A673 (cell line): ENCODE measurements around the gene CEP164. TPM values are rescaled to one million over a fixed set of nuclear protein-coding genes. Genes with fewer than 3 reads are reported as not detected.

Experiments used
- Bru-seq: library from RNA; stranded (reverse); fragments of 400-500 nt; gene quantifications from one replicate; lab custom pipeline; 2021; lab: Mats Ljungman, UMichigan
- BruChase-seq, 2 experiments: library from RNA; stranded (reverse); fragments of 400-500 nt; gene quantifications; one replicate each; lab custom pipeline; 2021; lab: Mats Ljungman, UMichigan
- BruUV-seq: library from RNA; stranded (reverse); fragments of 400-500 nt; replicated peaks from 2 replicates; lab custom pipeline; 2021; lab: Mats Ljungman, UMichigan
- CTCF ChIA-PET: fragments of 300-600 bp; sonication (Branson Sonifier 250); formaldehyde crosslinking; loops from one replicate; lab custom pipeline; 2022; ENCODE audit warnings: antibody characterized with exemption; lab: Charles Lee
- POLR2A ChIA-PET: fragments of 300-600 bp; sonication (Branson Sonifier 250); formaldehyde crosslinking; loops from one replicate; lab custom pipeline; 2022; ENCODE audit warnings: antibody characterized with exemption; ENCODE audit not compliant: low non-redundant PET; lab: Charles Lee
- DNase-seq: peaks from one replicate; pipeline ENCODE4 v3.0.0-alpha.2; 2015; ENCODE audit warnings: low spot score
- H3K27ac ChIP-seq: fragments of 200-600 bp; sonication (generic); 2 replicates; pipeline ENCODE4 v1.5.1; 2016; ENCODE audit warnings: mixed run types, low read depth, mild to moderate bottlenecking, mixed read lengths, antibody characterized with exemption, low read length; ENCODE audit not compliant: poor library complexity, severe bottlenecking
- H3K27me3 ChIP-seq: fragments of 200-600 bp; sonication (generic); replicated peaks from 2 replicates; pipeline ENCODE4 v1.6.1; 2017; ENCODE audit warnings: mixed run types, low read depth, mild to moderate bottlenecking, mixed read lengths, antibody characterized with exemption, low read length; ENCODE audit not compliant: insufficient read depth, poor library complexity
- H3K36me3 ChIP-seq: fragments of 200-600 bp; sonication (generic); 2 replicates; pipeline ENCODE4 v1.6.1; 2016; ENCODE audit warnings: mixed run types, mild to moderate bottlenecking, mixed read lengths, antibody characterized with exemption, low read length; ENCODE audit not compliant: insufficient read depth, poor library complexity, severe bottlenecking
- H3K4me1 ChIP-seq: fragments of 200-600 bp; sonication (generic); 2 replicates; pipeline ENCODE4 v1.6.1; 2017; ENCODE audit warnings: mixed run types, mild to moderate bottlenecking, mixed read lengths, antibody characterized with exemption, low read length; ENCODE audit not compliant: insufficient read depth, poor library complexity, severe bottlenecking
- H3K4me3 ChIP-seq: fragments of 200-600 bp; sonication (generic); 2 replicates; pipeline ENCODE4 v1.5.1; 2016; ENCODE audit warnings: low read depth, mixed run types, mild to moderate bottlenecking, mixed read lengths, low read length; ENCODE audit not compliant: poor library complexity, severe bottlenecking
- H3K9me3 ChIP-seq: fragments of 200-600 bp; sonication (generic); 2 replicates; pipeline ENCODE4 v1.6.1; 2016; ENCODE audit warnings: mixed run types, low read depth, mild to moderate bottlenecking, mixed read lengths, antibody characterized with exemption, low read length; ENCODE audit not compliant: poor library complexity, severe bottlenecking
- EZH2 ChIP-seq: fragments of 200-600 bp; sonication (generic); IDR thresholded peaks from 2 replicates; pipeline ENCODE4 v1.6.1; 2017; ENCODE audit warnings: borderline replicate concordance, low read depth, mild to moderate bottlenecking, mixed read lengths, antibody characterized with exemption, low read length; ENCODE audit not compliant: poor library complexity, severe bottlenecking
- intact Hi-C: fragments of 100-400 bp; cut with micrococcal nuclease; formaldehyde crosslinking; loops from one replicate; pipeline ENCODE4 v1.10.0; 2022; ENCODE audit not compliant: unreplicated experiment
- long read RNA-seq: library from polyadenylated mRNA; stranded (forward); transcript quantifications from one replicate; pipeline ENCODE4 v2.0.0, GENCODE V29; 2022
- total RNA-seq: library from RNA; stranded (reverse); gene quantifications from 2 replicates; pipeline ENCODE4 v1.2.3, GENCODE V29; 2021
- TF ChIP-seq, protein P1 (sequence below): fragments of 300-800, 200-600 bp; sonication (generic); conservative IDR thresholded peaks from 2 replicates; pipeline ENCODE4 v1.5.1; 2017; ENCODE audit warnings: low read depth, mild to moderate bottlenecking, antibody characterized with exemption, low read length, moderate library complexity, mixed read lengths

Gene CEP164
- total RNA-seq (39.4 and 43.3 TPM in 2 replicates), Bru-seq, nascent RNA (percentile 69 among the genes with signal in this experiment), BruChase-seq, experiment 1, labeled RNA remaining after a 2-hour chase (percentile 63 among the genes with signal in this experiment), BruChase-seq, experiment 2, labeled RNA remaining after a 6-hour chase (percentile 75 among the genes with signal in this experiment)
- long read RNA-seq, partial matches to known transcripts = 3 of 17 reads
- long read RNA-seq, other reads (novel, unspliced or antisense) = 12 of 17 reads

- CTCF ChIA-PET = interaction anchor here (0.8 kb wide), 1 partner anchor 11 kb away, joined by 3 read pairs; no protein-coding TSS in a partner anchor
- Histone ChIP-seq H3K4me1 (peaks cover 7% of the 10 kb centered on the region), H3K27me3 (no peaks in the 10 kb centered on the region), H3K27ac (peak within 1 kb of the TSS; percentile 78), H3K36me3 (no peaks in the 10 kb centered on the region), H3K9me3 (no peaks in the 10 kb centered on the region), H3K4me3 (peak within 1 kb of the TSS; percentile 65)
- no TSS peak for BruUV-seq
- POLR2A ChIA-PET = interaction anchor here (0.6 to 1.0 kb wide), 4 partner anchors 12 to 1083 kb away, joined by 3 to 34 read pairs (median 4); partner anchors contain the start of gene BACE1
- TF ChIP-seq, protein P1, sequence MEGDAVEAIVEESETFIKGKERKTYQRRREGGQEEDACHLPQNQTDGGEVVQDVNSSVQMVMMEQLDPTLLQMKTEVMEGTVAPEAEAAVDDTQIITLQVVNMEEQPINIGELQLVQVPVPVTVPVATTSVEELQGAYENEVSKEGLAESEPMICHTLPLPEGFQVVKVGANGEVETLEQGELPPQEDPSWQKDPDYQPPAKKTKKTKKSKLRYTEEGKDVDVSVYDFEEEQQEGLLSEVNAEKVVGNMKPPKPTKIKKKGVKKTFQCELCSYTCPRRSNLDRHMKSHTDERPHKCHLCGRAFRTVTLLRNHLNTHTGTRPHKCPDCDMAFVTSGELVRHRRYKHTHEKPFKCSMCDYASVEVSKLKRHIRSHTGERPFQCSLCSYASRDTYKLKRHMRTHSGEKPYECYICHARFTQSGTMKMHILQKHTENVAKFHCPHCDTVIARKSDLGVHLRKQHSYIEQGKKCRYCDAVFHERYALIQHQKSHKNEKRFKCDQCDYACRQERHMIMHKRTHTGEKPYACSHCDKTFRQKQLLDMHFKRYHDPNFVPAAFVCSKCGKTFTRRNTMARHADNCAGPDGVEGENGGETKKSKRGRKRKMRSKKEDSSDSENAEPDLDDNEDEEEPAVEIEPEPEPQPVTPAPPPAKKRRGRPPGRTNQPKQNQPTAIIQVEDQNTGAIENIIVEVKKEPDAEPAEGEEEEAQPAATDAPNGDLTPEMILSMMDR = no peak
- no peak for TF ChIP-seq EZH2
- DNase-seq = peak; percentile 99
- intact Hi-C loops = loop anchor here (1.0 to 2.0 kb wide), 2 partner anchors 11 to 95 kb away; partner anchors contain the start of genes BACE1, PCSK7 and RNF214
Observed at GRCh38 chr11:117327567-117328374, at the start of gene CEP164. Gene CEP164 (plus strand): TSS chr11:117327854. CDS start chr11:117338587, 10,733 bp downstream.

DNA sequence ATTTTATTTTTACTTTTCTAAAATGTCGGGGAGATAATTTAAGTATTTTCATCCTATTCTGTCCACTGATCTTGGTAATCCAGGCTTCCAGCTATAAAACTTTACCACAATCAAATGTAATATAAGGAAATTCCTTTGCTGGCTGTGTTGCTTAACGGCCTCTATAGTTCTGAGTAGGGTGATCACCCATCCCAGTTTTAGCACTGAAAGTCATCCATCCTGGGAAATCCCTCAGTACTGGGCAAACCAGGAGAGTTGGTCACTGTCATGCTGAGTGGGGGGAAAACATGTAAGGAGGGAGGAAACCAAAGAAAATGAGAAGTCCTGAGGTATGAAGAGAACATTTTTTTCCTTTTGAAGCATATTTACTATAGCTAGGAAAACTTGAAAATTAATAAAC is 49.3 kb upstream of the CEP164 start:
- no peak for TF ChIP-seq EZH2
- TF ChIP-seq, protein P1 = no peak

DNA sequence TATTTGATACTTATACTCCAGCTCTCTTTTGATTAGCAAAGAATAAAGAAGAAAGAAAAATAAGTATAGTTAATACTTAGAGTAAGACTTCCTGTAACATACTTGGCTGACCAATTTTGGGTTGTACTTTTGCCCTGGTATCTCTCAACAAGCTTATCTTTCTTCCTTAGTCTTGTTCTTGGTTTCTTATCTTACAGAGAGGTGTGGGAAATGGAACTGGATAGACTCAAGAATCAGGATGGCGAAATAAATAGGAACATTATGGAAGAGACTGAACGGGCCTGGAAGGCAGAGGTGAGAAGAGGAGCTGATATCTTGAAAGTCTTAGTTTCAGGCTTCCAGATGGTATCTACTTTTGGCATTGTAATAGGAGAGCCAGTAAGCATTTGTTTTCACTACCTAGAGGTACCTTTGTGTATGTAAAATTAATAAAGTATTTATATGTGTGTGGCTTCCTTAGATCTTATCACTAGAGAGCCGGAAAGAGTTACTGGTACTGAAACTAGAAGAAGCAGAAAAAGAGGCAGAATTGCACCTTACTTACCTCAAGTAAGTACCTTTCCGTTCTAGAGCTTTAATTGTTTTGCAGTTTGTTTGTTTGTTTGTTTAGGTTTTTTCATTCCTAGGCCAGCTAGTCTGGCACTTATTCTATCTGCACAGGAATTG is 47.8 kb upstream of the CEP164 start:
- intact Hi-C loops = no loop called here
- Histone ChIP-seq H3K36me3 (peaks cover 25% of the 10 kb centered on the region), H3K27me3 (no peaks in the 10 kb centered on the region), H3K4me3 (no peak overlapping the region), H3K4me1 (no peaks in the 10 kb centered on the region), H3K9me3 (no peaks in the 10 kb centered on the region), H3K27ac (no peak overlapping the region)
- no peak for DNase-seq
- no TSS peak for BruUV-seq
- POLR2A ChIA-PET = no interaction called here
- CTCF ChIA-PET = no interaction called here
- TF ChIP-seq EZH2 = no peak
- TF ChIP-seq, protein P1 = no peak

More for the DNA sequence above, 49.3 kb upstream of the CEP164 start:
- BruUV-seq = no TSS peak
- peaks cover 3% of the 10 kb centered on the region for H3K9me3 ChIP-seq
- no peak overlapping the region for H3K4me3 ChIP-seq
- no peak for DNase-seq
- intact Hi-C loops = no loop called here
- no peak overlapping the region for H3K27ac ChIP-seq
- CTCF ChIA-PET = no interaction called here
- H3K27me3 ChIP-seq = no peaks in the 10 kb centered on the region
- POLR2A ChIA-PET = no interaction called here
- peaks cover 15% of the 10 kb centered on the region for H3K36me3 ChIP-seq
- H3K4me1 ChIP-seq = no peaks in the 10 kb centered on the region
